ENCODE results near the gene ICE2. TPM values are rescaled to one million over a fixed set of nuclear protein-coding genes. Genes with fewer than 3 reads are reported as not detected.

Gene ICE2
- total and polyA plus RNA-seq, 2 of the 4 experiments (the other 2 are of a cell fraction), result 14.7 to 21.1 TPM

DNA sequence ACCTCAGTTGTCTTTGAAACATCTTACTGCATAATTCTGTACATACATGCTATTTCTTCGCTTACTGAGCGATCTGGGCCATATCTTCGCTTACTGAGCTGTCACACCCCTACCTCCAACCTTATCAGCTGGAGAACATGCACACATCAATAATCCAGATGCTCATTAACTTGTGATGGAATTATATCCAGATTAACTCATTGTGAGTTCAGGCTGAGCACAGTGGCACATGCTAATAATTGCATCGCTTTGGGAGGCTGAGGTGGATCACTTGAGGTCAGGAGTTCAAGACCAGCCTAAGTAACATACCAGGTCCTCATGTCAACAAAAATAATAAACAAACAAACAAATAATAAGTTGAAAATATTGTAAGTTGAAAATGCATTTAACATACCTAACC is 61.8 kb downstream of the ICE2 start:
- no peak overlapping the region for H2AK5ac ChIP-seq (ENCODE audit: low read depth, low read length)
- POLR2A ChIA-PET (ENCODE audit: unreplicated experiment), result no interaction called here
- 100% methylated on average over 2 of the region's 4 CpGs; no CpG with 5 or more reads in 1 of the 2 experiments for whole genome bisulfite sequencing, 2 experiments (ENCODE audit: extremely low coverage in 2 of 2, insufficient read length in 1 of 2)
- H2AFZ ChIP-seq (replicated peaks; ENCODE audit: low read length, poor library complexity), result no peak overlapping the region
- H3K27ac ChIP-seq (ENCODE audit: insufficient read depth, low read length), result no peak overlapping the region
- peaks cover 5% of the 10 kb centered on the region for H3K9me1 ChIP-seq (ENCODE audit: insufficient read depth, low read length)
- TF ChIP-seq FOS (IDR thresholded peaks at IDR 0.05; ENCODE audit: low read depth, low read length) (no peak), RFX5 (IDR thresholded peaks at IDR 0.05; ENCODE audit: low read depth, low read length) (no peak), MXI1 (IDR thresholded peaks at IDR 0.05; ENCODE audit: borderline replicate concordance, low read depth, low read length) (no peak), NFE2L2 (IDR thresholded peaks at IDR 0.05; ENCODE audit: low read depth, low read length) (no peak), CHD1 (IDR thresholded peaks at IDR 0.05; ENCODE audit: low read depth, low read length) (no peak), POLR2A (IDR thresholded peaks at IDR 0.05; ENCODE audit: low read depth, low read length) (no peak), SMC3 (IDR thresholded peaks at IDR 0.05; ENCODE audit: low read depth, low read length) (no peak)
- no peak overlapping the region for H4K5ac ChIP-seq (ENCODE audit: low read depth, low read length)
- peaks cover 2% of the 10 kb centered on the region; the same call in 1 of the 2 replicates for H4K20me1 ChIP-seq (ENCODE audit: insufficient read depth, low read length)
- no peak overlapping the region for H3K4me2 ChIP-seq (ENCODE audit: low read depth, low read length)
- no peak overlapping the region for H3K23ac ChIP-seq (ENCODE audit: low read depth, low read length)
- no TSS peak for BruUV-seq (replicated peaks)
- CTCF ChIA-PET, result no interaction called here
- ATAC-seq (ENCODE audit: low read depth), result no peak
- H4K91ac ChIP-seq (ENCODE audit: insufficient read depth, low read depth, low read length), result no peak overlapping the region
- H3K27me3 ChIP-seq (ENCODE audit: control insufficient read depth, insufficient read depth, low read length), result no peaks in the 10 kb centered on the region
- no peak overlapping the region for H3K9ac ChIP-seq (ENCODE audit: low read depth, low read length)
- no peak overlapping the region for H2BK20ac ChIP-seq (ENCODE audit: low read depth, low read length)
- no peak overlapping the region for H3K18ac ChIP-seq (ENCODE audit: low read depth, low read length)
- H2BK120ac ChIP-seq (ENCODE audit: low read depth, low read length), result no peak overlapping the region
- no peak overlapping the region for H2AK9ac ChIP-seq (replicated peaks; ENCODE audit: low read depth, low read length, poor library complexity)
- H3K14ac ChIP-seq (replicated peaks; ENCODE audit: low read depth, low read length), result no peak overlapping the region
- H2BK5ac ChIP-seq (ENCODE audit: low read depth, low read length, poor library complexity, severe bottlenecking), result no peak overlapping the region
- dilution Hi-C loops (cut with HindIII; ENCODE audit: low sequenced_read_pairs, unreplicated experiment), result no loop called here
- H3K9me3 ChIP-seq (ENCODE audit: control insufficient read depth, insufficient read depth, low read length), result no peaks in the 10 kb centered on the region
- no peak overlapping the region for H4K8ac ChIP-seq (ENCODE audit: low read depth in 2 of 2, low read length in 2 of 2)
- no peak overlapping the region for H3K56ac ChIP-seq (ENCODE audit: extremely low read depth, insufficient read depth, low read length)
- H3K36me3 ChIP-seq (ENCODE audit: control insufficient read depth, insufficient read depth, low read length), result no peaks in the 10 kb centered on the region
- no peak for DNase-seq
- H2BK15ac ChIP-seq (ENCODE audit: low read depth, low read length), result no peak overlapping the region
- H3K4ac ChIP-seq (ENCODE audit: low read depth, low read length), result no peak overlapping the region
- peaks cover 9% of the 10 kb centered on the region for H3K4me1 ChIP-seq (ENCODE audit: control insufficient read depth, insufficient read depth, low read length)
- H3K79me1 ChIP-seq (ENCODE audit: low read depth in 1 of 2, low read length in 2 of 2), result peaks cover 0 to 6% of the 10 kb centered on the region in 2 experiments; a peak in 3 of 4 replicates
- no peak overlapping the region for H3K4me3 ChIP-seq (ENCODE audit: insufficient read depth, low read depth, low read length)
- intact Hi-C loops (cut with micrococcal nuclease), result no loop called here
- in situ Hi-C loops (cut with MboI; ENCODE audit: low sequenced_read_pairs), result no loop called here

All from IMR-90 (cell line).